Caco-2 (cell line): ENCODE measurements around the gene PRKAR1B. TPM values are rescaled to one million over a fixed set of nuclear protein-coding genes. Genes with fewer than 3 reads are reported as not detected.

ENCODE experiments used
- BruUV-seq: library from RNA; stranded (reverse); fragments of 400-500 nt; replicated peaks from 2 replicates; lab custom pipeline; 2021; lab: Mats Ljungman, UMichigan
- CTCF ChIA-PET: fragments of 300-600 bp; sonication (Branson Sonifier 250); formaldehyde crosslinking; loops from one replicate; lab custom pipeline; 2022; ENCODE audit warnings: antibody characterized with exemption; lab: Charles Lee
- POLR2A ChIA-PET: fragments of 300-600 bp; sonication (Branson Sonifier 250); formaldehyde crosslinking; loops from one replicate; lab custom pipeline; 2022; ENCODE audit warnings: antibody characterized with exemption; lab: Charles Lee
- DNase-seq, 2 experiments: peaks; one replicate each; pipeline versions ENCODE4 v3.0.0 to v3.0.0-alpha.2; 2020 to 2022
- H3K27me3 ChIP-seq: replicated peaks from 2 replicates; pipeline ENCODE4 v1.6.0; 2011; ENCODE audit warnings: low read length; ENCODE audit not compliant: control insufficient read depth, insufficient read depth
- H3K36me3 ChIP-seq: 2 replicates; pipeline ENCODE4 v1.5.1; 2011; ENCODE audit warnings: low read length; ENCODE audit not compliant: control insufficient read depth, insufficient read depth
- H3K4me1 ChIP-seq: fragments of 250-450 bp; sonication (Bioruptor Pico); 2 replicates; pipeline ENCODE4 v1.5.1; 2020; ENCODE audit warnings: mild to moderate bottlenecking
- H3K4me3 ChIP-seq: 2 replicates; pipeline ENCODE4 v1.5.1; 2011; ENCODE audit warnings: low read depth, mild to moderate bottlenecking, control low read depth, low read length
- H3K9me3 ChIP-seq: fragments of 250-450 bp; sonication (Bioruptor Pico); 2 replicates; pipeline ENCODE4 v1.5.1; 2020; ENCODE audit warnings: mild to moderate bottlenecking, moderate library complexity
- H3K27ac Mint-ChIP-seq: one replicate; pipeline ENCODE4 v1.8.0; 2022; ENCODE audit warnings: mixed read lengths; ENCODE audit not compliant: unreplicated experiment
- H3K27me3 Mint-ChIP-seq: one replicate; pipeline ENCODE4 v1.8.0; 2022; ENCODE audit warnings: mixed read lengths; ENCODE audit not compliant: insufficient read depth, unreplicated experiment
- H3K36me3 Mint-ChIP-seq: one replicate; pipeline ENCODE4 v1.8.0; 2022; ENCODE audit warnings: mild to moderate bottlenecking, mixed read lengths; ENCODE audit not compliant: insufficient read depth, unreplicated experiment
- H3K4me1 Mint-ChIP-seq: one replicate; pipeline ENCODE4 v1.8.0; 2022; ENCODE audit warnings: low read depth, mixed read lengths; ENCODE audit not compliant: unreplicated experiment
- H3K4me3 Mint-ChIP-seq: one replicate; pipeline ENCODE4 v1.8.0; 2022; ENCODE audit warnings: mild to moderate bottlenecking, moderate library complexity, mixed read lengths; ENCODE audit not compliant: unreplicated experiment
- H3K9me3 Mint-ChIP-seq: one replicate; pipeline ENCODE4 v1.8.0; 2022; ENCODE audit warnings: mixed read lengths; ENCODE audit not compliant: unreplicated experiment
- intact Hi-C: fragments of 100-400 bp; cut with micrococcal nuclease; formaldehyde crosslinking; loops from one replicate; pipeline ENCODE4 v1.10.0; 2022; ENCODE audit not compliant: unreplicated experiment
- total RNA-seq: library from RNA; stranded (reverse); gene quantifications from 2 replicates; pipeline ENCODE4 v1.2.3, GENCODE V29; 2022
- TF ChIP-seq, protein P1 (sequence below), 2 experiments: fragments of 200-600 bp in 1 of 2; IDR thresholded peaks; 1 replicate in 1 of 2; 2 replicates in 1 of 2; pipeline versions ENCODE4 v1.5.1 to v1.8.0; 2011 to 2022; ENCODE audit warnings: antibody characterized with exemption in 1 of 2, control low read depth in 1 of 2, inconsistent platforms in 1 of 2, low read depth in 1 of 2, low read length in 1 of 2, mild to moderate bottlenecking in 1 of 2, moderate library complexity in 1 of 2; ENCODE audit not compliant: insufficient read depth in 1 of 2, severe bottlenecking in 1 of 2, unreplicated experiment in 1 of 2

PRKAR1B gene
- total RNA-seq, 1 experiment from 2014 or later = 56.6 TPM

DNA sequence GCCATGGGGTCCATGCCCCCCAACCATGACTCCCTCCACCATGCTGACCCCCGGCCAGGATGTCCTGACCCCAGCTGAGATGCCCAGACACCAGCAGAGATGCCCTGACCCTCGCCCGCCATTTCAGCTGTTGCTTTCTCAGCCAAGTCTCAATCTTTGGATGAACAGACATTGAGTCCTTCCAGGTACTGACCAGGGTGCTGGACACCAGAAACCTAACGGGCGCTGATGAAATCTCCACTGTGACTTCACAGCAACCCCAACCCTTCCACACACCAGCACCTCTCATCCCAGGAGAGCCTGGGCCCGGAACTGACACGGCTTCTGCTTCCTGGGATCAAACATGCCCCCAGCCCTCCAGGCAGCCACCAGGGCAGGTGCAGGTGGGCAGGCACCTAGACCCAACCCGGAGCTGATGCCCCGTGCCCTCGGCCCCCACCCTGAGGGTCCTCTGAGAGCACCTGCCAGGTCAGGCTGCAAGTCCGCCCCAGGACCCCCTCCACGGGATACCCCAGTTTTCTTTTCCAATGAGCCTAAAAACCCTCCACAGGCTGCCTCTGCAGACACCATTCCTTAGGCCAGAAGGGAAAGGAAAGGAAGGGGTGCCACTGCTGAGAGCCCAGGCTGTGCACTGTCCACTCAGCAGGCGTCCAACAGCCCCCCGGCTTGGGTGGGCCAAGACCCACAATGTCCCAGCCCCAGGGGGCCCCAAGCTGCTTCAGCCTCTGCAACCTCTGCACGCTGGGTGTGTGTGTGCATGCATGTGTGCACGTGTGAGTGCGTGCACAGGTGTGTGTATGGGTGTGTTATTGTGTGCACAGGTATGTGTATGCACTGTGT lies 164.1 kb downstream of the PRKAR1B start:
- ChIA-PET POLR2A (no interaction called here), CTCF (no interaction called here)
- Histone ChIP-seq H3K36me3 (no peaks in the 10 kb centered on the region), H3K4me1 (no peaks in the 10 kb centered on the region), H3K4me3 (no peak overlapping the region), H3K27me3 (no peaks in the 10 kb centered on the region), H3K9me3 (no peaks in the 10 kb centered on the region)
- Mint-ChIP-seq H3K27ac (no peak overlapping the region), H3K4me1 (no peaks in the 10 kb centered on the region), H3K9me3 (no peaks in the 10 kb centered on the region), H3K36me3 (peaks cover 13% of the 10 kb centered on the region), H3K4me3 (no peak overlapping the region), H3K27me3 (no peaks in the 10 kb centered on the region)
- no TSS peak for BruUV-seq
- no peak for DNase-seq
- TF ChIP-seq, protein P1, sequence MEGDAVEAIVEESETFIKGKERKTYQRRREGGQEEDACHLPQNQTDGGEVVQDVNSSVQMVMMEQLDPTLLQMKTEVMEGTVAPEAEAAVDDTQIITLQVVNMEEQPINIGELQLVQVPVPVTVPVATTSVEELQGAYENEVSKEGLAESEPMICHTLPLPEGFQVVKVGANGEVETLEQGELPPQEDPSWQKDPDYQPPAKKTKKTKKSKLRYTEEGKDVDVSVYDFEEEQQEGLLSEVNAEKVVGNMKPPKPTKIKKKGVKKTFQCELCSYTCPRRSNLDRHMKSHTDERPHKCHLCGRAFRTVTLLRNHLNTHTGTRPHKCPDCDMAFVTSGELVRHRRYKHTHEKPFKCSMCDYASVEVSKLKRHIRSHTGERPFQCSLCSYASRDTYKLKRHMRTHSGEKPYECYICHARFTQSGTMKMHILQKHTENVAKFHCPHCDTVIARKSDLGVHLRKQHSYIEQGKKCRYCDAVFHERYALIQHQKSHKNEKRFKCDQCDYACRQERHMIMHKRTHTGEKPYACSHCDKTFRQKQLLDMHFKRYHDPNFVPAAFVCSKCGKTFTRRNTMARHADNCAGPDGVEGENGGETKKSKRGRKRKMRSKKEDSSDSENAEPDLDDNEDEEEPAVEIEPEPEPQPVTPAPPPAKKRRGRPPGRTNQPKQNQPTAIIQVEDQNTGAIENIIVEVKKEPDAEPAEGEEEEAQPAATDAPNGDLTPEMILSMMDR (IDR thresholded peaks at IDR 0.05; ENCODE audit: insufficient read depth in 1 of 2, low read depth in 1 of 2, low read length in 1 of 2, severe bottlenecking in 1 of 2, unreplicated experiment in 1 of 2) = no peak
- intact Hi-C loops = no loop called here

DNA sequence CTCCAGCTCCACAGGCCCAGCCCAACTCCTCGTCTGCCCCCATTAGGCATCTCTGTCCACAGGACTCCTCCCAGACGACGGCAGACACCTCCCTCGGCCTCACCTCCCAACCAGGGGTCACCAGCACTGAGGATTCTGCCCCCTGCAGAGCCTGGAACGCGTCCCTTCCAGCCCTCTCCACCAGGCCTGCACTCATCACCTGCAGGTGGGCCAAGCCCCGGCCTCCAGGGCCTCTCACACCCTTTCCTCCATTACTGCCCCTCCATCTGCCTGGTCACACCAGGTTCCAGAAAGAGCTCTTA lies 164.8 kb downstream of the PRKAR1B start:
- Histone ChIP-seq H3K9me3 (0 out of 2 replicates have a peak, but pooled peaks cover under 1% of the 10 kb centered on the region), H3K36me3 (no peaks in the 10 kb centered on the region), H3K4me3 (no peak overlapping the region), H3K27me3 (no peaks in the 10 kb centered on the region), H3K4me1 (no peaks in the 10 kb centered on the region)
- H3K27ac Mint-ChIP-seq = no peak overlapping the region
- H3K36me3 Mint-ChIP-seq = peaks cover 13% of the 10 kb centered on the region
- no peak for DNase-seq
- no TSS peak for BruUV-seq
- H3K27me3 Mint-ChIP-seq = no peaks in the 10 kb centered on the region
- H3K4me1 Mint-ChIP-seq = no peaks in the 10 kb centered on the region
- ChIA-PET POLR2A (no interaction called here), CTCF (no interaction called here)
- no peaks in the 10 kb centered on the region for H3K9me3 Mint-ChIP-seq
- no peak overlapping the region for H3K4me3 Mint-ChIP-seq
- intact Hi-C loops = no loop called here
- TF ChIP-seq, protein P1 (IDR thresholded peaks at IDR 0.05; ENCODE audit: insufficient read depth in 1 of 2, low read depth in 1 of 2, low read length in 1 of 2, severe bottlenecking in 1 of 2, unreplicated experiment in 1 of 2) = no peak

DNA sequence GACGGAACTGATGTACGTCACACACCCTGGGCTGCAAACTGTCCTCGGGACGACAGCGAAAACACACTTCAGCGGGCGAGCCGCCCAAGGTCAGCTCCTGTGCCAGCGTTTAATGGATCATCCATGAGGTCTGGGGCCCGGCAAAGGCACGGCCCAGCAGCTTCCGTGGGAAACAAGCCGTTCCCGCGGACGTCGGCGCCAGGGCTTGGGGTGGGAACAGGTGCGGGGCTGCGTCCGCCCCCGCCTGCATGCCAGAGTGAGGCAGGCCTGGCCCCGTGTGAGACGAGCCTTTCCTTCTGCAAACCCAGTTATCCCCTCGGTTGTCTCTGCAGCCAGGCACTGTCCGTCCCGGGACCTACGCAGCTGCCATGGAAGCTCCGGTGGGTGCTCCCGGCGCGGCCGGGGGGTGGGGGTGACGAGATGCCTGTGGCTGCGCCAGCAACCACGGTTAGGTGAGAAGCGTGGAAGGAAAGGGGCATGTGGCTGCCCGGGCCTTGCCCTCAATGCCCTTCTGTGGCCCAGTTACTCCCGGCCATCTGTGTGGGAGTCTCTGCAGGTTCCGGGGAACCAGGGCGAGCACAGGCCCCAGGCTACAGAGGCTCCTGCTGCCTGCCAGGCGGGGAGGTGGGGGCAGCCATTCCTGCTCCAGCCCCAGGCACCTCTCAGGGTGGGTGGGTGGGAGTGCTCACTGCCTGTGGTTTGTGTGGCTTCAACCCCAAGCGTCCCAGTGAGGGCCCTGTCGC lies 165.3 kb downstream of the PRKAR1B start:
- Mint-ChIP-seq H3K4me1 (no peaks in the 10 kb centered on the region), H3K36me3 (peaks cover 13% of the 10 kb centered on the region), H3K9me3 (no peaks in the 10 kb centered on the region), H3K27ac (no peak overlapping the region), H3K4me3 (no peak overlapping the region), H3K27me3 (no peaks in the 10 kb centered on the region)
- no peaks in the 10 kb centered on the region for H3K4me1 ChIP-seq
- ChIA-PET CTCF (no interaction called here), POLR2A (no interaction called here)
- H3K36me3 ChIP-seq = no peaks in the 10 kb centered on the region
- no peak overlapping the region for H3K4me3 ChIP-seq
- intact Hi-C loops = no loop called here
- 0 out of 2 replicates have a peak, but pooled peaks cover 3% of the 10 kb centered on the region for H3K9me3 ChIP-seq
- no TSS peak for BruUV-seq
- no peaks in the 10 kb centered on the region for H3K27me3 ChIP-seq
- TF ChIP-seq, protein P1 (IDR thresholded peaks at IDR 0.05; ENCODE audit: insufficient read depth in 1 of 2, low read depth in 1 of 2, low read length in 1 of 2, severe bottlenecking in 1 of 2, unreplicated experiment in 1 of 2) = no peak
- DNase-seq = no peak
